ENCODE data around the gene ZNF207.

ZNF207 gene

DNA sequence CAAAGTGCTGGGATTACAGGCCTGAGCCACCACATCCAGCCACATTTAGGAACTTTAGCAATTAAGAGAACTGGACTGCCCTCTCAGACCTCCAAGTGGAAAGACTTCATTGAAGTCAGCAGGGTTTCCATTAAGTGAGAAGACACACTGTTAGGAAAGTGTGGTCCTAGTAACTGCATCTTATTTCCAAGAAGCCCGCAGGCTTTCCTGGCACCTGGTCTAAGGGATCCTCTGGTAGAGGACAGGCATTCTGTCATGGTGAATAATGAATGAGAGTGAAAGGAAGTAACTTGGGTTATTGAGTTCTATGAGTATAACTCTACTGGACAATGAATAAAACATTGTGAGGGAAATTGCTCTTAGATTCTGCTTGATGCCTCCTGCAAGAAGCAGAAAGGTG lies 22.0 kb upstream of the ZNF207 start:
- H3K36me3 ChIP-seq (replicated peaks; ENCODE audit: insufficient read depth, low read length), result no peaks in the 10 kb centered on the region
- no peaks in the 10 kb centered on the region for H3K9me3 ChIP-seq (replicated peaks; ENCODE audit: insufficient read depth, low read length)
- no peaks in the 10 kb centered on the region for H3K9me2 ChIP-seq (replicated peaks; ENCODE audit: insufficient read depth, low read length)
- no peak overlapping the region for H2AFZ ChIP-seq (ENCODE audit: low read length)
- no peaks in the 10 kb centered on the region for H3F3A ChIP-seq (ENCODE audit: insufficient read depth, low read length)
- H3K27ac ChIP-seq (ENCODE audit: low read length), result no peak overlapping the region
- H3K4me2 ChIP-seq (ENCODE audit: low read depth, low read length), result no peak overlapping the region
- H3K79me2 ChIP-seq (ENCODE audit: low read length), result no peaks in the 10 kb centered on the region
- peaks cover 12% of the 10 kb centered on the region; the same call in 1 of the 2 replicates for H3K4me1 ChIP-seq (ENCODE audit: low read length)
- H3K4me3 ChIP-seq (ENCODE audit: low read length), result no peak overlapping the region
- no peak overlapping the region for H3K9ac ChIP-seq (ENCODE audit: low read length)
- TF ChIP-seq, protein P1, sequence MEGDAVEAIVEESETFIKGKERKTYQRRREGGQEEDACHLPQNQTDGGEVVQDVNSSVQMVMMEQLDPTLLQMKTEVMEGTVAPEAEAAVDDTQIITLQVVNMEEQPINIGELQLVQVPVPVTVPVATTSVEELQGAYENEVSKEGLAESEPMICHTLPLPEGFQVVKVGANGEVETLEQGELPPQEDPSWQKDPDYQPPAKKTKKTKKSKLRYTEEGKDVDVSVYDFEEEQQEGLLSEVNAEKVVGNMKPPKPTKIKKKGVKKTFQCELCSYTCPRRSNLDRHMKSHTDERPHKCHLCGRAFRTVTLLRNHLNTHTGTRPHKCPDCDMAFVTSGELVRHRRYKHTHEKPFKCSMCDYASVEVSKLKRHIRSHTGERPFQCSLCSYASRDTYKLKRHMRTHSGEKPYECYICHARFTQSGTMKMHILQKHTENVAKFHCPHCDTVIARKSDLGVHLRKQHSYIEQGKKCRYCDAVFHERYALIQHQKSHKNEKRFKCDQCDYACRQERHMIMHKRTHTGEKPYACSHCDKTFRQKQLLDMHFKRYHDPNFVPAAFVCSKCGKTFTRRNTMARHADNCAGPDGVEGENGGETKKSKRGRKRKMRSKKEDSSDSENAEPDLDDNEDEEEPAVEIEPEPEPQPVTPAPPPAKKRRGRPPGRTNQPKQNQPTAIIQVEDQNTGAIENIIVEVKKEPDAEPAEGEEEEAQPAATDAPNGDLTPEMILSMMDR (IDR thresholded peaks at IDR 0.05; ENCODE audit: low read length), result no peak
- no peak for TF ChIP-seq EZH2 (optimal IDR thresholded peaks at IDR 0.05; ENCODE audit: low read depth, low read length)
- TF ChIP-seq EZH2phosphoT487 (IDR thresholded peaks at IDR 0.05; ENCODE audit: low read length), result no peak
- no peaks in the 10 kb centered on the region for H4K20me1 ChIP-seq (ENCODE audit: insufficient read depth, low read length)
- no peak for DNase-seq
- no peaks in the 10 kb centered on the region for H3K27me3 ChIP-seq (replicated peaks; ENCODE audit: insufficient read depth, low read length)

DNA sequence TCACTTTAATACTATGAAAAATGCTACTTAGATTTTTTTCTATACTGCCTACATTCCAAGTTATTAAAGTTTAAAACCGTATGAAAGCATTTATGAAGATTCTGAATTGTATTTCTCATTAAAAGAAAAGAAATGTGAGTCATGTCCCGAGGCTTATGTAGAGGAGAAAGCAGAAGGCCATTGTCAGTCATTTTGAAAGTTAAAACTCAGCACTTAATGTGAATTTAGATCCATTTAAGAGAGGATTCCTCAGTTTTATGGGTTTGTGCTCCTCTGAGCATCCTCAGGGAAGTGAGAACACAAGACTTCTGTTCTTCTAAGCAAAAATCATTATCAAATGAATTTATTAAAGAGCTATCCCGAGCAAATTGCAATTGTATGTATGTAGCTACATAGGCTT lies 19.8 kb upstream of the ZNF207 start:
- Histone ChIP-seq H3K79me2 (ENCODE audit: low read length) (no peaks in the 10 kb centered on the region), H3K9me3 (replicated peaks; ENCODE audit: insufficient read depth, low read length) (no peaks in the 10 kb centered on the region), H3F3A (ENCODE audit: insufficient read depth, low read length) (no peaks in the 10 kb centered on the region), H3K36me3 (replicated peaks; ENCODE audit: insufficient read depth, low read length) (no peaks in the 10 kb centered on the region), H3K27ac (ENCODE audit: low read length) (no peak overlapping the region), H4K20me1 (ENCODE audit: insufficient read depth, low read length) (no peaks in the 10 kb centered on the region), H3K27me3 (replicated peaks; ENCODE audit: insufficient read depth, low read length) (no peaks in the 10 kb centered on the region), H3K4me3 (ENCODE audit: low read length) (no peak overlapping the region), H3K9ac (ENCODE audit: low read length) (no peak overlapping the region), H3K9me2 (replicated peaks; ENCODE audit: insufficient read depth, low read length) (no peaks in the 10 kb centered on the region), H2AFZ (ENCODE audit: low read length) (no peak overlapping the region), H3K4me1 (ENCODE audit: low read length) (no peaks in the 10 kb centered on the region), H3K4me2 (ENCODE audit: low read depth, low read length) (no peak overlapping the region)
- TF ChIP-seq, protein P1 (IDR thresholded peaks at IDR 0.05; ENCODE audit: low read length), result no peak
- no peak for TF ChIP-seq EZH2phosphoT487 (IDR thresholded peaks at IDR 0.05; ENCODE audit: low read length)
- DNase-seq, result no peak

DNA sequence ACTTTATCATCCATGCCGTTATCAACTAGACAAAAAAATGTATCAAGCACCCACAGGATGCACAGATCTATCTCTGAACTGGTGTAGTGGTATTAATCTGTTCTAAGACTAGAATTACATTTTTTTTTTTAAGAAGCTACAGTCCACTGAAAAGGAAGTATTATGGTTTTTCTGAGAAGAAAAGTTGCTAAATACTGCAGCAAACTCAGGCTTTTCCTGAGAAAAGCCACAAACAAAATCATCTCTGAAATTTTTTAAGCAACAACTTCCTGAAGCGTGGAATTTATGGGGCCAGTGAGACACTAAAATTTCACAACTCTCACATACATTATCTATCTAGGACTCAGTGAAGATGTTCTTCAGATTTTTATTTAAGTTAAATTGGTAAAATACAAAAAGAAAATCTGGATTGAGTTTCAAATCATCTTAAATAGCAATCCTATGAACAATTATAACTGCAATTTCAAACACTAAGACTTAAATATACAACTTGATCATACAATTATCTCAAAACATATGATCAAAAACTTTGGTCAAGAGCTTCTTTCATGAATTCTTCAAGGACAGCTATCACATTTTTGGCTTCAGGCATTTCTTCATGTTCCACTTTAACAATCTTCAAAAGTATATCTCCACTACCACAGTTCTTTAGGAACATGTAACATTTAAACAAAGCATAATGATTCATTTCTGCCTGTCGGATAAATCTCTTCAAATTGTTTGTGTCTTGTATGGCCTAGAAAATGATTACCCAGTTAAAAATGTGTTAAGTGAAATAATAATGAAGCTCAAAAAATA lies 18.5 kb upstream of the ZNF207 start:
- Histone ChIP-seq H3K9me2 (replicated peaks; ENCODE audit: insufficient read depth, low read length) (no peaks in the 10 kb centered on the region), H3K4me2 (ENCODE audit: low read depth, low read length) (no peak overlapping the region), H3K27me3 (replicated peaks; ENCODE audit: insufficient read depth, low read length) (no peaks in the 10 kb centered on the region), H2AFZ (ENCODE audit: low read length) (no peak overlapping the region), H3K9me3 (replicated peaks; ENCODE audit: insufficient read depth, low read length) (no peaks in the 10 kb centered on the region), H3K27ac (ENCODE audit: low read length) (no peak overlapping the region), H4K20me1 (ENCODE audit: insufficient read depth, low read length) (no peaks in the 10 kb centered on the region), H3K36me3 (replicated peaks; ENCODE audit: insufficient read depth, low read length) (no peaks in the 10 kb centered on the region), H3K4me3 (ENCODE audit: low read length) (no peak overlapping the region), H3K9ac (ENCODE audit: low read length) (no peak overlapping the region), H3F3A (ENCODE audit: insufficient read depth, low read length) (no peaks in the 10 kb centered on the region), H3K79me2 (ENCODE audit: low read length) (no peaks in the 10 kb centered on the region), H3K4me1 (ENCODE audit: low read length) (no peaks in the 10 kb centered on the region)
- TF ChIP-seq, protein P1 (IDR thresholded peaks at IDR 0.05; ENCODE audit: low read length), result no peak
- TF ChIP-seq EZH2phosphoT487 (IDR thresholded peaks at IDR 0.05; ENCODE audit: low read length) (no peak), EZH2 (optimal IDR thresholded peaks at IDR 0.05; ENCODE audit: low read depth, low read length) (no peak)
- no peak for DNase-seq

Data from MM.1S (cell line).